HepG2 (cell line): ENCODE data around the gene ELF1. TPM values are rescaled to one million over a fixed set of nuclear protein-coding genes. Genes with fewer than 3 reads are reported as not detected.

Source experiments
- CAMTA2 ChIP-seq: sonication (generic); formaldehyde crosslinking; IDR thresholded peaks from 2 replicates; pipeline ENCODE4 v1.4.0; 2020; ENCODE audit warnings: mild to moderate bottlenecking, missing genetic modification reagents, borderline replicate concordance
- CHD2 ChIP-seq: IDR thresholded peaks from 2 replicates; pipeline ENCODE4 v1.6.1; 2011; ENCODE audit warnings: low read depth, low read length, improper control_type of control experiment
- DDIT3 ChIP-seq: sonication (generic); formaldehyde crosslinking; IDR thresholded peaks from 2 replicates; pipeline ENCODE4 v1.4.0; 2020; ENCODE audit warnings: mild to moderate bottlenecking, missing genetic modification reagents
- FOXO1 ChIP-seq: sonication (generic); formaldehyde crosslinking; IDR thresholded peaks from 2 replicates; pipeline ENCODE4 v1.4.0; 2020; ENCODE audit warnings: missing genetic modification reagents
- HDAC1 ChIP-seq: sonication (generic); formaldehyde crosslinking; IDR thresholded peaks from 2 replicates; pipeline ENCODE4 v1.5.1; 2020; ENCODE audit warnings: mild to moderate bottlenecking, missing genetic modification reagents
- HNF1B ChIP-seq: sonication (generic); formaldehyde crosslinking; IDR thresholded peaks from 2 replicates; pipeline ENCODE4 v1.5.1; 2020; ENCODE audit warnings: mild to moderate bottlenecking, moderate library complexity, missing genetic modification reagents
- HNRNPL ChIP-seq: fragments of 200-400 bp; formaldehyde crosslinking; IDR thresholded peaks from 2 replicates; pipeline ENCODE4 v1.6.1; 2017; ENCODE audit warnings: mild to moderate bottlenecking, low read depth, low read length
- KDM5A ChIP-seq: fragments of 200-600 bp; sonication (generic); IDR thresholded peaks from 2 replicates; pipeline ENCODE4 v1.7.0; 2018; ENCODE audit warnings: antibody characterized with exemption, mild to moderate bottlenecking, low read length, borderline replicate concordance
- MTF1 ChIP-seq: sonication (generic); formaldehyde crosslinking; IDR thresholded peaks from 2 replicates; pipeline ENCODE4 v1.5.0; 2020; ENCODE audit warnings: missing genetic modification reagents
- NR1H2 ChIP-seq: sonication (generic); formaldehyde crosslinking; IDR thresholded peaks from 2 replicates; pipeline ENCODE4 v1.8.1; 2022; ENCODE audit warnings: low read depth, missing genetic modification reagents, borderline replicate concordance
- PRDM15 ChIP-seq: sonication (generic); formaldehyde crosslinking; IDR thresholded peaks from 2 replicates; pipeline ENCODE4 v1.4.0; 2020; ENCODE audit warnings: missing genetic modification reagents
- PREB ChIP-seq: sonication (generic); formaldehyde crosslinking; IDR thresholded peaks from 2 replicates; pipeline ENCODE4 v1.4.0; 2020; ENCODE audit warnings: missing genetic modification reagents
- ZBTB26 ChIP-seq: IDR thresholded peaks from 2 replicates; pipeline ENCODE4 v1.6.1; 2016; ENCODE audit warnings: missing compliant biosample characterization, missing genetic modification reagents, borderline replicate concordance
- ZFP36L1 ChIP-seq: sonication (generic); formaldehyde crosslinking; IDR thresholded peaks from 2 replicates; pipeline ENCODE4 v1.8.0; 2022; ENCODE audit warnings: mild to moderate bottlenecking, missing genetic modification reagents, moderate library complexity
- ZMYM4 ChIP-seq: sonication (generic); formaldehyde crosslinking; IDR thresholded peaks from 2 replicates; pipeline ENCODE4 v1.8.1; 2023; ENCODE audit warnings: mild to moderate bottlenecking, missing genetic modification reagents
- ZNF556 ChIP-seq: sonication (generic); formaldehyde crosslinking; IDR thresholded peaks from 2 replicates; pipeline ENCODE4 v1.4.0; 2020; ENCODE audit warnings: mild to moderate bottlenecking, missing genetic modification reagents, borderline replicate concordance
- ZNF639 ChIP-seq: conservative IDR thresholded peaks from 2 replicates; pipeline ENCODE4 v1.6.1; 2018; ENCODE audit warnings: missing genetic modification reagents
- polyA plus RNA-seq, 8 experiments: library from polyadenylated mRNA; depleted of rRNA in 3 of 8; stranded (reverse) in 7 of 8; unstranded in 1 of 8; fragments of >200 nt; fragmentation: Illumina TruSeq in 4 of 8; extraction: Trizol in 4 of 8; gene quantifications; 2 replicates each; pipeline versions ENCODE4 v1.2.1 to v1.2.3, GENCODE V29; 2011 to 2016; ENCODE audit warnings: low read depth in 4 of 8, missing spikeins in 1 of 8, mixed read lengths in 1 of 8; ENCODE audit not compliant: insufficient read depth in 1 of 8
- total RNA-seq, 5 experiments: library from RNA; depleted of rRNA; stranded (reverse); fragments of >200 nt; fragmentation: Illumina TruSeq; extraction: Trizol; gene quantifications; 2 replicates each; pipeline ENCODE4 v1.2.3, GENCODE V29; 2016; ENCODE audit warnings: low read depth in 1 of 5

The ELF1 gene
- total and polyA plus RNA-seq, 2 of the 13 experiments (the other 11 are each of a cell fraction or from before 2014, with no cell fraction given) = 24.6 to 71.5 TPM

GRCh38 chr13:41061075-41061913 lies 42.2 kb upstream of the ELF1 start, which contains the start of gene WBP4 (continued):
- TF ChIP-seq ZNF639 (no peak), DDIT3 (CRISPR knock-in tag) (no peak), NR1H2 (no peak), FOXO1 (CRISPR knock-in tag) (peak; percentile 14; the same call in 1 of the 2 replicates), MTF1 (CRISPR knock-in tag) (no peak), ZFP36L1 (CRISPR knock-in tag) (peak; percentile 65; the same call in 1 of the 2 replicates), HDAC1 (CRISPR knock-in tag) (peak; percentile 87), CAMTA2 (CRISPR knock-in tag) (no peak), HNRNPL (peak; percentile 19; the same call in 1 of the 2 replicates), PREB (CRISPR knock-in tag) (no peak), ZMYM4 (CRISPR knock-in tag) (peak; percentile 97), CHD2 (peak; percentile 78), HNF1B (no peak; the same call in 1 of the 2 replicates), KDM5A (peak; percentile 80), ZBTB26 (peak; percentile 96), PRDM15 (CRISPR knock-in tag) (peak; percentile 91), ZNF556 (CRISPR knock-in tag) (peak; percentile 84)
